Progenitor cell of endocrine pancreas (in vitro differentiated cells): Measurements from ENCODE around the gene REPS1. TPM values are rescaled to one million over a fixed set of nuclear protein-coding genes. Genes with fewer than 3 reads are reported as not detected.

Experiments
- DNase-seq: peaks from one replicate; pipeline ENCODE4 v3.0.0; 2021; ENCODE audit warnings: low spot score; ENCODE audit not compliant: unreplicated experiment
- H3K27ac Mint-ChIP-seq: 2 replicates; pipeline ENCODE4 v1.8.0; 2021; ENCODE audit warnings: mild to moderate bottlenecking, moderate library complexity, mixed read lengths
- H3K27me3 Mint-ChIP-seq: 2 replicates; pipeline ENCODE4 v1.8.0; 2021; ENCODE audit warnings: mixed read lengths
- H3K36me3 Mint-ChIP-seq: 2 replicates; pipeline ENCODE4 v1.8.0; 2022; ENCODE audit warnings: mixed read lengths; ENCODE audit not compliant: insufficient read depth
- H3K4me1 Mint-ChIP-seq: 2 replicates; pipeline ENCODE4 v1.8.0; 2021; ENCODE audit warnings: low read depth, mixed read lengths
- H3K4me3 Mint-ChIP-seq: 2 replicates; pipeline ENCODE4 v1.8.0; 2021; ENCODE audit warnings: low read depth, mild to moderate bottlenecking, moderate library complexity, mixed read lengths
- H3K9me3 Mint-ChIP-seq: 2 replicates; pipeline ENCODE4 v1.8.0; 2021; ENCODE audit warnings: low read depth, mixed read lengths
- total RNA-seq: library from RNA; stranded (reverse); gene quantifications from 2 replicates; pipeline ENCODE4 v1.2.1, GENCODE V29; 2021
- TF ChIP-seq, protein P1 (sequence below): fragments of 200-600 bp; sonication (generic); IDR thresholded peaks from one replicate; pipeline ENCODE4 v1.5.0; 2021; ENCODE audit warnings: antibody characterized with exemption, mild to moderate bottlenecking; ENCODE audit not compliant: unreplicated experiment

Gene REPS1
- total RNA-seq, 1 donor from 2014 or later, result 60.3 TPM

- no peak overlapping the region for H3K27ac Mint-ChIP-seq
- DNase-seq, result no peak
- H3K4me1 Mint-ChIP-seq, result peaks cover 9% of the 10 kb centered on the region
- no peaks in the 10 kb centered on the region for H3K9me3 Mint-ChIP-seq
- TF ChIP-seq, protein P1, sequence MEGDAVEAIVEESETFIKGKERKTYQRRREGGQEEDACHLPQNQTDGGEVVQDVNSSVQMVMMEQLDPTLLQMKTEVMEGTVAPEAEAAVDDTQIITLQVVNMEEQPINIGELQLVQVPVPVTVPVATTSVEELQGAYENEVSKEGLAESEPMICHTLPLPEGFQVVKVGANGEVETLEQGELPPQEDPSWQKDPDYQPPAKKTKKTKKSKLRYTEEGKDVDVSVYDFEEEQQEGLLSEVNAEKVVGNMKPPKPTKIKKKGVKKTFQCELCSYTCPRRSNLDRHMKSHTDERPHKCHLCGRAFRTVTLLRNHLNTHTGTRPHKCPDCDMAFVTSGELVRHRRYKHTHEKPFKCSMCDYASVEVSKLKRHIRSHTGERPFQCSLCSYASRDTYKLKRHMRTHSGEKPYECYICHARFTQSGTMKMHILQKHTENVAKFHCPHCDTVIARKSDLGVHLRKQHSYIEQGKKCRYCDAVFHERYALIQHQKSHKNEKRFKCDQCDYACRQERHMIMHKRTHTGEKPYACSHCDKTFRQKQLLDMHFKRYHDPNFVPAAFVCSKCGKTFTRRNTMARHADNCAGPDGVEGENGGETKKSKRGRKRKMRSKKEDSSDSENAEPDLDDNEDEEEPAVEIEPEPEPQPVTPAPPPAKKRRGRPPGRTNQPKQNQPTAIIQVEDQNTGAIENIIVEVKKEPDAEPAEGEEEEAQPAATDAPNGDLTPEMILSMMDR, result no peak
- H3K4me3 Mint-ChIP-seq, result no peak overlapping the region
- no peaks in the 10 kb centered on the region for H3K36me3 Mint-ChIP-seq
- H3K27me3 Mint-ChIP-seq, result no peaks in the 10 kb centered on the region
These were observed 24.0 kb downstream of the REPS1 start for GRCh38 chr6:138964012-138964411.

- Mint-ChIP-seq H3K27me3 (no peaks in the 10 kb centered on the region), H3K4me3 (no peak overlapping the region), H3K36me3 (no peaks in the 10 kb centered on the region), H3K27ac (no peak overlapping the region), H3K4me1 (peaks cover 9% of the 10 kb centered on the region), H3K9me3 (no peaks in the 10 kb centered on the region)
- TF ChIP-seq, protein P1, result no peak
- DNase-seq, result no peak
These were observed 24.5 kb downstream of the REPS1 start for GRCh38 chr6:138963531-138963930.

- no peak overlapping the region for H3K27ac Mint-ChIP-seq
- no peaks in the 10 kb centered on the region for H3K27me3 Mint-ChIP-seq
- TF ChIP-seq, protein P1, result no peak
- no peak overlapping the region for H3K4me3 Mint-ChIP-seq
- peaks cover 9% of the 10 kb centered on the region for H3K4me1 Mint-ChIP-seq
- no peak for DNase-seq
- H3K36me3 Mint-ChIP-seq, result no peaks in the 10 kb centered on the region
- H3K9me3 Mint-ChIP-seq, result no peaks in the 10 kb centered on the region
These were observed 24.9 kb downstream of the REPS1 start for GRCh38 chr6:138963119-138963518.

DNA sequence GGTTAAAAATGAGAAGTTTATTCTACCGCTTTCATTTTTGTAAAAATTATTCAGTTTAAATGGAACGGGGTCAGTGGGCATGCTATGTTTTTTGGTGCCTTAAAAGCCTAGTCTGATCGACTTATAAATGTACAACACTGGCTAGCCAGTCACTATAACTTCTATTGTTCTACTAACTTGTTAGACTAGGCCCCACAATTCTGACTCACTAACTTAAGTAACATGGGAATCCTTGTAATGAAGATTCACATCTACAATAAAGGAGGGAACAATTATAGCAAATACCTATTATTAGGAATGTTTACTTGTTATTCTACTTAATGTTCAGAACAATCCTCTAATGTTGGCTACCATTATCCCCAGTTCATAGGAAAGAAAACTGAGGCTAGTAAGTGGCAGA, 28.5 kb downstream of the REPS1 start:
- no peaks in the 10 kb centered on the region for H3K27me3 Mint-ChIP-seq
- TF ChIP-seq, protein P1, result no peak

GRCh38 chr6:138958595-138958994, 29.5 kb downstream of the REPS1 start:
- TF ChIP-seq, protein P1, result no peak
- Mint-ChIP-seq H3K9me3 (no peaks in the 10 kb centered on the region), H3K4me3 (no peak overlapping the region), H3K4me1 (peaks cover 13% of the 10 kb centered on the region), H3K27me3 (no peaks in the 10 kb centered on the region), H3K36me3 (peaks cover 4% of the 10 kb centered on the region), H3K27ac (no peak overlapping the region)
- no peak for DNase-seq

More for the DNA sequence above, 28.5 kb downstream of the REPS1 start:
- Mint-ChIP-seq H3K4me1 (peaks cover 13% of the 10 kb centered on the region), H3K36me3 (no peaks in the 10 kb centered on the region), H3K4me3 (no peak overlapping the region), H3K9me3 (no peaks in the 10 kb centered on the region), H3K27ac (no peak overlapping the region)
- DNase-seq, result no peak
